Right lobe of liver (tissue), 6 donors: Measurements from ENCODE around the gene RBM3. TPM values are rescaled to one million over a fixed set of nuclear protein-coding genes. Genes with fewer than 3 reads are reported as not detected.
A peak's percentile ranks its signal among the peaks of the same experiment; 100 is the strongest.

Source experiments
- ATAC-seq, 4 donors: fragments of 200-7000 bp; cut with Tn5 transposase; one replicate each; pipeline ENCODE4 v1.9.1; 2020; ENCODE audit warnings: mild to moderate bottlenecking in 4 of 4, moderate library complexity in 4 of 4
- DNase-seq, 3 donors: peaks; one replicate each; pipeline ENCODE4 v3.0.0-alpha.2; 2020
- H3K27ac ChIP-seq, 3 donors: fragments of 200-600 bp; one replicate each; pipeline ENCODE4 v1.8.0; 2022
- H3K27me3 ChIP-seq, 2 donors: fragments of 200-600 bp; one replicate each; pipeline ENCODE4 v1.8.0; 2022
- H3K36me3 ChIP-seq, 4 donors: fragments of 200-600 bp; sonication (generic) in 1 of 4; one replicate each; pipeline versions ENCODE4 v1.5.1 to v1.8.0; 2017 to 2022; ENCODE audit warnings: control low read depth in 1 of 4
- H3K4me1 ChIP-seq, 4 donors: fragments of 200-600 bp; sonication (generic) in 1 of 4; one replicate each; pipeline versions ENCODE4 v1.5.1 to v1.8.0; 2017 to 2022; ENCODE audit warnings: control low read depth in 1 of 4
- H3K4me3 ChIP-seq, 3 donors: fragments of 200-600 bp; one replicate each; pipeline ENCODE4 v1.8.0; 2022
- H3K9me3 ChIP-seq, 4 donors: fragments of 200-600 bp; sonication (generic) in 1 of 4; one replicate each; pipeline versions ENCODE4 v1.5.1 to v1.8.0; 2017 to 2022; ENCODE audit warnings: control low read depth in 1 of 4
- CTCF ChIP-seq, 4 donors: fragments of 200-600 bp in 3 of 4; fragments of 450-650 bp in 1 of 4; IDR thresholded peaks; one replicate each; pipeline versions ENCODE4 v1.5.1 to v1.8.0; 2016 to 2022; ENCODE audit warnings: antibody characterized with exemption in 4 of 4, mild to moderate bottlenecking in 2 of 4
- POLR2A ChIP-seq: fragments of 450-650 bp; IDR thresholded peaks from one replicate; pipeline ENCODE4 v1.6.1; 2017; ENCODE audit warnings: antibody characterized with exemption, mild to moderate bottlenecking
- WGBS: methylation state at CpG from one replicate; pipeline ENCODE4 v1.1.6; 2018; ENCODE audit warnings: low coverage, low lambda C conversion rate; ENCODE audit not compliant: insufficient coverage; ENCODE audit errors: missing lambda C conversion rate; 5-methylcytosine and 5-hydroxymethylcytosine counted together
- intact Hi-C, 2 donors: fragments of 100-400 bp; cut with DNase I; formaldehyde crosslinking; loops; one replicate each; pipeline versions ENCODE4 v1.11.2 to v1.14.1; 2022
- total RNA-seq, 6 experiments: library from RNA; depleted of rRNA in 2 of 6; stranded (reverse); fragments of >200 nt in 2 of 6; fragmentation: NEBNext Ultra II Directional in 3 of 6; extraction: Animal tissue kit (Norgen Biotek cat#: 25700) in 3 of 6; gene quantifications; one replicate each; pipeline versions ENCODE4 v1.1.0 to v1.2.4, GENCODE V29; 2016 to 2023
- donor health status: DM: no; HTN: yes; CAD: no.
- donor health status: DM: no; HTN: no; CAD: no.
- donor health status: DM: no; HTN: no; CAD: no.
- donor health status: DM: no; HTN: yes; CAD: no.
- donor health status: DM: no; HTN: yes; CAD: no.

Gene RBM3
- total RNA-seq, 6 experiments from 2014 or later, result 14.7 to 69.0 (median 57.7) TPM

GRCh38 chrX:48558271-48558670, 16.0 kb upstream of the RBM3 start:
- no peak overlapping the region for H3K4me3 ChIP-seq
- no peak overlapping the region for H3K27ac ChIP-seq
- 59% methylated on average over 4 of the region's 4 CpGs for WGBS
- H3K4me1 ChIP-seq, result no peaks in the 10 kb centered on the region
- no peak for TF ChIP-seq POLR2A
- TF ChIP-seq CTCF (IDR thresholded peaks at IDR 0.05), result no peak
- no peaks in the 10 kb centered on the region for H3K9me3 ChIP-seq
- H3K27me3 ChIP-seq, result no peaks in the 10 kb centered on the region
- H3K36me3 ChIP-seq, result peaks cover 0 to 13% (median 2%) of the 10 kb centered on the region in 4 donors
- peak in 1 of 4 donors; percentile 64 for ATAC-seq
- no peak for DNase-seq
- intact Hi-C loops, result no loop called here

GRCh38 chrX:48559636-48560035, 14.6 kb upstream of the RBM3 start:
- intact Hi-C loops, result no loop called here
- peaks cover 0 to 13% (median 2%) of the 10 kb centered on the region in 4 donors for H3K36me3 ChIP-seq
- no peaks in the 10 kb centered on the region for H3K9me3 ChIP-seq
- H3K27me3 ChIP-seq, result no peaks in the 10 kb centered on the region
- no peak for DNase-seq
- H3K27ac ChIP-seq, result no peak overlapping the region
- H3K4me3 ChIP-seq, result no peak overlapping the region
- peak in 1 of 4 donors; percentile 28 for ATAC-seq
- no peaks in the 10 kb centered on the region for H3K4me1 ChIP-seq
- no peak for TF ChIP-seq CTCF (IDR thresholded peaks at IDR 0.05)
- no peak for TF ChIP-seq POLR2A
- WGBS, result 82% methylated on average over 4 of the region's 24 CpGs

GRCh38 chrX:48560056-48560455, 14.2 kb upstream of the RBM3 start:
- Histone ChIP-seq H3K27me3 (no peaks in the 10 kb centered on the region), H3K36me3 (peaks cover 0 to 13% (median 2%) of the 10 kb centered on the region in 4 donors), H3K4me1 (no peaks in the 10 kb centered on the region), H3K9me3 (no peaks in the 10 kb centered on the region), H3K27ac (no peak overlapping the region), H3K4me3 (no peak overlapping the region)
- intact Hi-C loops, result no loop called here
- TF ChIP-seq CTCF (IDR thresholded peaks at IDR 0.05), result no peak
- TF ChIP-seq POLR2A, result no peak
- peak in 1 of 4 donors; percentile 13 for ATAC-seq
- DNase-seq, result no peak
- 98% methylated on average over 8 of the region's 14 CpGs for WGBS

- TF ChIP-seq CTCF (IDR thresholded peaks at IDR 0.05), result no peak
- no peak for TF ChIP-seq POLR2A
- peaks cover 0 to 13% (median 2%) of the 10 kb centered on the region in 4 donors for H3K36me3 ChIP-seq
- 76% methylated on average over 4 of the region's 12 CpGs for WGBS
These were observed 13.6 kb upstream of the RBM3 start for GRCh38 chrX:48560681-48561080.

GRCh38 chrX:48569958-48570357, 4.3 kb upstream of the RBM3 start:
- H3K4me3 ChIP-seq, result no peak overlapping the region
- WGBS, result 56% methylated on average over 1 of the region's 1 CpG
- no peaks in the 10 kb centered on the region for H3K36me3 ChIP-seq
- TF ChIP-seq CTCF (IDR thresholded peaks at IDR 0.05) (no peak), POLR2A (no peak)
- no peak overlapping the region for H3K27ac ChIP-seq
- H3K27me3 ChIP-seq, result no peaks in the 10 kb centered on the region
- no peaks in the 10 kb centered on the region for H3K4me1 ChIP-seq
- H3K9me3 ChIP-seq, result no peaks in the 10 kb centered on the region
- DNase-seq (no peak), ATAC-seq (no peak)
- intact Hi-C loops, result no loop called here

More at GRCh38 chrX:48560681-48561080, 13.6 kb upstream of the RBM3 start:
- no peaks in the 10 kb centered on the region for H3K9me3 ChIP-seq
- no peaks in the 10 kb centered on the region for H3K27me3 ChIP-seq
- intact Hi-C loops, result no loop called here
- H3K4me1 ChIP-seq, result no peaks in the 10 kb centered on the region
- no peak overlapping the region for H3K4me3 ChIP-seq
- H3K27ac ChIP-seq, result no peak overlapping the region
- ATAC-seq (no peak), DNase-seq (no peak)
